HG02840 (cell line): ENCODE data around the gene ARTN.

Experiments used
- ATAC-seq: cut with Tn5 transposase; IDR thresholded peaks from one replicate; pipeline ENCODE4 v1.9.1; 2021; ENCODE audit warnings: mild to moderate bottlenecking, moderate library complexity, moderate number of reproducible peaks; ENCODE audit not compliant: unreplicated experiment, low FRiP score

Gene ARTN, protein sequence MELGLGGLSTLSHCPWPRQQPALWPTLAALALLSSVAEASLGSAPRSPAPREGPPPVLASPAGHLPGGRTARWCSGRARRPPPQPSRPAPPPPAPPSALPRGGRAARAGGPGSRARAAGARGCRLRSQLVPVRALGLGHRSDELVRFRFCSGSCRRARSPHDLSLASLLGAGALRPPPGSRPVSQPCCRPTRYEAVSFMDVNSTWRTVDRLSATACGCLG

GRCh38 chr1:43933386-43934100 is at the start of gene ARTN:
Gene ARTN, plus strand, starts transcription at chr1:43933801. Its CDS starts 1,856 bp downstream, at chr1:43935657.
- no peak for ATAC-seq

GRCh38 chr1:43885279-43885801 is 48.3 kb upstream of the ARTN start:
- no peak for ATAC-seq

DNA sequence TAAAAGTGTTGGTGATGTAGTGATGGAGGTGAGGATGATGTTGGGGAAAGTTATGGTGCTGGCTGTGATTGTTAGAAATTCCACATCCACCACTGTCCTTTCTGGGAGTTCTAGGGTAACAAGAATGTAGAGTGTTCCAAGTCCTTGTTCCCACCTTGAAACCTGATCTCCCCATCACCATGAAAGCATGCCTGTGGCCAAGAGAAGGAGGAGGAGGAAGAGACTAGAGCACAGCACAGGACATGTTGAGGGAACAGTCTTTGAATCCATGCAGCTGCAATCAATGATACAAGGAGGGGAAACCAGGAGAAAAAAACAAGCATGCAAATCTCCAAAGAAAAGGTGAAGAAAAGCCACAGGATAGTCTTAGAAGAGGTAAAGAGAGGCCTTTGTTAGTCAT is 45.9 kb upstream of the ARTN start:
- no peak for ATAC-seq

DNA sequence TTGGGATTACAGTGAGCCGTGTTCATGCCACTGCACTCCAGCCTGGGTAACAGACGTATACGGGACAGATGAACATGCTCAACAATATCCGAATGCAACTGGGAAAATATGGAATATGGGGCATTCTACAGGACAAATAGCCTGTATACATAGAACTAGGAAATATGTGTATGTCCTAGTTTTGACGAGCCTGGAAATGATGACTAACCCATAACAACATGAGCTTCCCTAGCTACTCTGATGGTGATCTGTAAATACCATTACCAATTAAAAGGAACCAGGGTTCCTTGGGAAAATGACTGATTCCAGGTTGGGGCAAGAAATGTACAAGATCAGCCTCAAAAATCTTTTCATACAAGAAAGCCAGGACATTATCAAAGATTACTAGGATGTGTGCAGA is 42.8 kb upstream of the ARTN start:
- ATAC-seq = no peak

GRCh38 chr1:43893006-43893405 is 40.6 kb upstream of the ARTN start:
- ATAC-seq = no peak

DNA sequence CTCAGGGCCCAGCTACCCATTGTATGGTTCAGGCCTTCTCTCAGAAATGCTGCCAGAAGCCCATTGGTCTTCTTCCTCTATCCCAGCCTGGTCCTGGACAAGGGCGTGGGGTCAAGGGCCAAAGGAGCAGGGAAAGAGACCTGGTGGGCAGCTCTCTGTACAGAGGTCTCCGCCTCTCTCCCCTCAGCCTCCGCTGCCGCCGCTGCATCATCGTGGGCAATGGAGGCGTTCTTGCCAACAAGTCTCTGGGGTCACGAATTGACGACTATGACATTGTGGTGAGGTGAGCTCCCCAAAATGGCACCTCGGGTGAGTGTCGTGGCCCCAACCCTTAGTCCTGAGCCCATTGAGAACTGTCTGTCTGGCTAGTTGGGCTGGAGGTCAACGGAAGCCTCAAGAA is 34.6 kb upstream of the ARTN start:
- no peak for ATAC-seq

GRCh38 chr1:43900386-43900785 is 33.2 kb upstream of the ARTN start:
- no peak for ATAC-seq

DNA sequence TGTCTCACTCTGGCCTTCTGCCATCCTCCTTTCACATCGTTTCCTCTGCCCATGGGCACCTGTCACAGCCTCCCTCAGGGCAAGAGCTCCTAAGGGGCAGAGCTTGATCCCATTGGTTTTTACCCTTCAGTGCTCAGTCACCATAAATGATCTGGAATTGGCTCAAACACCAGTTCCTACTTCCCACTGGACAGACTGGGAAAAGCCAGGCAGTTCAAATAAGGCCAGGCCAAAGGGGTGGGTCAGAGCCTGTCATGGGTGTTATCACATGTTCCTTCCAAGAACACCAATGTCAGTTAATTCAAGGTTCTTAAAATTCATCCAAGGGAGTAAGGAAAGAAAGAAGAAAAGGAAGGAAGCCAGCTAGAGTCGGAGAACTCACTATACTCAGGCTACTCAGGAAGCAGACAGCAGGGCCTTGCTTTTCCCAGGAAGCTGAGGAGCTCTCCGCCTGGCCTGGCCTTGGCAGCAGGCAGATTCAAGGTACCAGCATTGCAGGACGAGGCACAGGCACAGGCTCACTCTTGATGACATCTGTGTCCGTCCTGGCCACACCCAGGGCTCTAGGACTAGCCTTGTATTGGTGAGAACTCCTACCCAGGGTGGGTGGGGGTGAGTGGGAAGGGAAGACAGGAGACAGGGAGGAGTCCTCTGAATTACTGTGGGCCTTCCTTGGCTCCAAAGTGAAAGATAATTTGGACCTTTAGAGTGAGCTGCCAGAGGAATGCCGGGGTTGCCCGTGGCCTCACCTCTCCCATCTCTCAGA is 32.2 kb upstream of the ARTN start:
- ATAC-seq = no peak

- no peak for ATAC-seq
Measured at GRCh38 chr1:43902058-43902831, 31.4 kb upstream of the ARTN start.

GRCh38 chr1:43904660-43905551 is 28.7 kb upstream of the ARTN start:
- no peak for ATAC-seq

DNA sequence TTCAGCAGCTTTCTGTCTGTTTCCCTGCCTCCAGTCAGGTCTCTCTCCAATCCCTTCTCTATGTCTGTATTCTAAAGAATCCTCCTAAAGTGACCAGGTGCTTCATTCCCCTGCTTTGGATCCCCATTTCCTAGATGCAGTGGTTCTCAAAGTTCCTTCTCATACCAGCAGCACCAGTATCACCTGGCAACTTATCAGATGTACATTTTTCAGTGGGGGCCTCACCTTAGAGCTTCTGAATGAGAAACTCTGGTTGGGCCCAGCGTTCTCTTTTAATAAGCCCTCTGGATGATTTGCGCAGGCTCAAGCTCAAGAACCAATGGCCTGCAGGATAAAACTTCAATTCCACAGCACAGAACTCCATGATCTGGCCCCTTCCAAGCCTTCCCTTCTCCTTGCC is 25.4 kb upstream of the ARTN start:
- ATAC-seq = no peak

DNA sequence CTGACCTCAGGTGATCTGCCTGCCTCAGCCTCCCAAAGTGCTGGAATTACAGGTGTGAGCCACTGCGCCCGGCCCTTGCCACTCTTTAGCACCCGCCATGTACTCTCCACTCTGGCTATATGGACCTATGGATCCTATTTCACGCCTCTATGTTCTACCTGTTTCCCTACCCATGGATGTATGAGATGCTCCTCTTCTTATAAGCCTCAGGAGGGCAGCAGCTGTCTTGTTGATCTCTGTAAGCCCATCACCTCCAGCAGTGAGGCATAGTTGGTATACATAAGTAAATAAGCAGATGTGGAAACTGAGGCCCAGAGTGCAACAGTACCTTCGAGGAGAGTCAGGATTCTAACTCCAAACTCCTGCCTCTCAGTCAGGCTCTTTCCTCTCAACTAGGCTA is 24.7 kb upstream of the ARTN start:
- no peak for ATAC-seq

DNA sequence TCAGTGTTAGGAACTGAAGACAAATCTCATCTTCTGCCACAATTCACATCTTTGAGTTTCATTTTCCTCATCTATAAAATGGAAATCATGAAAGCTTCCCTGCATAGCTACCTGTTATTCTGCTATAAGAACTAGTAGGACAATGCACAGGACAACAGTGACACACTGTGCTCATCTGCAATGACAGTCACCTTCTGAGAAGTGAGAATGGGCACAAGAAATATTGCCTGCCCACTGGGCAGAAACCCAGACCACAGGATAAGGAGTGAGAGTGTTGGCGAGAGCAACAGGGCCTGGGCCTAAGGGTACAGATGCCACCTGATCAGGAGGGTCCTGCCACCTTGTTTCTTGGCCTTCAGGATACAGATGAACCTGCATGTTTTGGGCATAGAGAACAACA is 23.3 kb upstream of the ARTN start:
- ATAC-seq = no peak

GRCh38 chr1:43912607-43913006 is 21.0 kb upstream of the ARTN start:
- no peak for ATAC-seq

GRCh38 chr1:43913051-43913501 is 20.5 kb upstream of the ARTN start:
- ATAC-seq = no peak

- no peak for ATAC-seq
Measured at GRCh38 chr1:43913666-43914360, 19.8 kb upstream of the ARTN start.

GRCh38 chr1:43914576-43915525 is 18.8 kb upstream of the ARTN start:
- no peak for ATAC-seq

GRCh38 chr1:43919906-43920305 is 13.7 kb upstream of the ARTN start:
- ATAC-seq = no peak
